Neural crest cell (in vitro differentiated cells): ENCODE measurements around the gene VDAC2. TPM values are rescaled to one million over a fixed set of nuclear protein-coding genes. Genes with fewer than 3 reads are reported as not detected.

Source experiments
- DNase-seq: peaks from one replicate; pipeline ENCODE4 v3.0.0; 2021; ENCODE audit warnings: low read depth, mixed read lengths, low spot score
- H3K27ac Mint-ChIP-seq: one replicate; pipeline ENCODE4 v1.8.0; 2021; ENCODE audit warnings: mild to moderate bottlenecking, mixed read lengths; ENCODE audit not compliant: unreplicated experiment
- H3K27me3 Mint-ChIP-seq: 2 replicates; pipeline ENCODE4 v1.8.0; 2021; ENCODE audit warnings: low read depth, mild to moderate bottlenecking, mixed read lengths
- H3K36me3 Mint-ChIP-seq: 2 replicates; pipeline ENCODE4 v1.8.0; 2021; ENCODE audit warnings: low read depth, mild to moderate bottlenecking, mixed read lengths
- H3K4me1 Mint-ChIP-seq: 2 replicates; pipeline ENCODE4 v1.8.0; 2021; ENCODE audit warnings: mixed read lengths
- H3K4me3 Mint-ChIP-seq: one replicate; pipeline ENCODE4 v1.8.0; 2021; ENCODE audit warnings: mild to moderate bottlenecking, mixed read lengths
- H3K9me3 Mint-ChIP-seq: 2 replicates; pipeline ENCODE4 v1.8.0; 2021; ENCODE audit warnings: mixed read lengths
- total RNA-seq: library from RNA; stranded (reverse); gene quantifications from 2 replicates; pipeline ENCODE4 v1.2.1, GENCODE V29; 2021
- TF ChIP-seq, protein P1 (sequence below): fragments of 200-600 bp; sonication (generic); conservative IDR thresholded peaks from 2 replicates; pipeline ENCODE4 v1.5.0; 2021; ENCODE audit warnings: antibody characterized with exemption, mild to moderate bottlenecking

The VDAC2 gene
- total RNA-seq, 1 donor from 2014 or later: 202 TPM

GRCh38 chr10:75175046-75175445 is 35.5 kb upstream of the VDAC2 start:
- H3K4me3 Mint-ChIP-seq: no peak overlapping the region
- no peaks in the 10 kb centered on the region for H3K4me1 Mint-ChIP-seq
- TF ChIP-seq, protein P1, sequence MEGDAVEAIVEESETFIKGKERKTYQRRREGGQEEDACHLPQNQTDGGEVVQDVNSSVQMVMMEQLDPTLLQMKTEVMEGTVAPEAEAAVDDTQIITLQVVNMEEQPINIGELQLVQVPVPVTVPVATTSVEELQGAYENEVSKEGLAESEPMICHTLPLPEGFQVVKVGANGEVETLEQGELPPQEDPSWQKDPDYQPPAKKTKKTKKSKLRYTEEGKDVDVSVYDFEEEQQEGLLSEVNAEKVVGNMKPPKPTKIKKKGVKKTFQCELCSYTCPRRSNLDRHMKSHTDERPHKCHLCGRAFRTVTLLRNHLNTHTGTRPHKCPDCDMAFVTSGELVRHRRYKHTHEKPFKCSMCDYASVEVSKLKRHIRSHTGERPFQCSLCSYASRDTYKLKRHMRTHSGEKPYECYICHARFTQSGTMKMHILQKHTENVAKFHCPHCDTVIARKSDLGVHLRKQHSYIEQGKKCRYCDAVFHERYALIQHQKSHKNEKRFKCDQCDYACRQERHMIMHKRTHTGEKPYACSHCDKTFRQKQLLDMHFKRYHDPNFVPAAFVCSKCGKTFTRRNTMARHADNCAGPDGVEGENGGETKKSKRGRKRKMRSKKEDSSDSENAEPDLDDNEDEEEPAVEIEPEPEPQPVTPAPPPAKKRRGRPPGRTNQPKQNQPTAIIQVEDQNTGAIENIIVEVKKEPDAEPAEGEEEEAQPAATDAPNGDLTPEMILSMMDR: no peak
- DNase-seq: no peak
- H3K27me3 Mint-ChIP-seq: no peaks in the 10 kb centered on the region
- no peaks in the 10 kb centered on the region for H3K9me3 Mint-ChIP-seq
- no peak overlapping the region for H3K27ac Mint-ChIP-seq
- peaks cover 6% of the 10 kb centered on the region for H3K36me3 Mint-ChIP-seq

DNA sequence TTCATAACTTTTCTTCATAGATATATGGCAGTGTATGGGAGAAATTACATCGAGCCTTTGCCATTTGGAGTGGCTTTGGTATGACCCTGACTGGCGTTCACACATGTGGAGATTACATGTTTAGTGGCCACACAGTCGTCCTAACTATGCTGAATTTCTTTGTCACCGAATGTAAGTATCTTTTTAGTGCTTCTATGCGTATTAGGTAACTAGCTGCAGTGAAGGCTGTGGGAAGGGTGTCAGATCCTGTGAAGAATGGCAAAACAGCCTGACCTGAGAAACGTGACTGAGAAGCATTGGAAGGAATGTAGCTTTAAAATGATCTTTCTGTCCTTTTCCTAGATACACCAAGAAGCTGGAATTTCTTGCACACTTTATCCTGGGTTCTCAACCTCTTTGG is 34.5 kb upstream of the VDAC2 start:
- no peak overlapping the region for H3K27ac Mint-ChIP-seq
- no peaks in the 10 kb centered on the region for H3K9me3 Mint-ChIP-seq
- H3K4me1 Mint-ChIP-seq: no peaks in the 10 kb centered on the region
- no peaks in the 10 kb centered on the region for H3K27me3 Mint-ChIP-seq
- DNase-seq: no peak
- peaks cover 6% of the 10 kb centered on the region for H3K36me3 Mint-ChIP-seq
- TF ChIP-seq, protein P1: no peak
- H3K4me3 Mint-ChIP-seq: no peak overlapping the region

DNA sequence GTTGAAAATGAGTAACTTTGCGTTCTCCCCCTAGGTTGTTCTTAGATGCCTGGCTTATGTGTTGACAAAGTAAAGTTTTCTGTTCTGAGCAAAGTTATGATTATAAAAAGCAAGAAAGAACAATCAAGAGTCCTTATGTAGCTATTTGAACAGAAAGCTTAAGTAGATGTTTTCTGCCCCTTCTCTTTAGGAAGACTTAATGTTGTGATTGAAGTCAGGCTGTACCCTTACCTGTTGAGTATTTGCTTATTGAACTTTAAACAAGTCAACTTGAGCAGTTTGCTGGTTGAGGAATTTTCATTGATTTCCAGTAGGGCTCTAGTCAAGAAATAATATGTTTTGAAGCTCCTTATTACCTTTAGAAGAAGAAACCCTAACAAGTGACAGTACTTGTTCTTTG is 33.9 kb upstream of the VDAC2 start:
- DNase-seq: no peak
- TF ChIP-seq, protein P1: no peak
- no peaks in the 10 kb centered on the region for H3K4me1 Mint-ChIP-seq

GRCh38 chr10:75179657-75180177 is 30.9 kb upstream of the VDAC2 start:
- no peak overlapping the region for H3K4me3 Mint-ChIP-seq
- DNase-seq: no peak
- no peaks in the 10 kb centered on the region for H3K27me3 Mint-ChIP-seq
- no peaks in the 10 kb centered on the region for H3K4me1 Mint-ChIP-seq
- H3K36me3 Mint-ChIP-seq: peaks cover 9% of the 10 kb centered on the region
- no peak overlapping the region for H3K27ac Mint-ChIP-seq
- no peaks in the 10 kb centered on the region for H3K9me3 Mint-ChIP-seq
- TF ChIP-seq, protein P1: no peak

More for the DNA sequence above, 33.9 kb upstream of the VDAC2 start:
- Mint-ChIP-seq H3K27ac (no peak overlapping the region), H3K4me3 (no peak overlapping the region), H3K36me3 (peaks cover 6% of the 10 kb centered on the region), H3K9me3 (no peaks in the 10 kb centered on the region), H3K27me3 (no peaks in the 10 kb centered on the region)

DNA sequence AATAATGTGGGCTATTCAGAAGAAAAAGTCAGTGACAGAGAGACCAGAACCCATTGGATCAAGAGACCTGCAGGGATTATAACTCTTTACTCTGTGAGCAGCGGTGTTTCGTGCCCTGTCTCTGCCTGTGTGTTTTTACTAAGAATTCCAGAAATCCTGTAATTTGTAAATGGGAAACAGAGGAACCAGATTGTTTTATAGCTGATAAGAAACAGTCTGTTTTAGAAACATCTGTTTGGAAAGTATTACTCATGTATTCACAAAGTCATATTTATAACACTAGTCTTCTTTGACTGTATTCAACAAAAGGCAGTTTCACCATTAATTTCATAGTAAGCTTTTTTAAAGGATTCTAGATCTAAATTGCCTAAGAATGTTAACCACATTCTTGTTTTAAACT is 30.0 kb upstream of the VDAC2 start:
- peaks cover 5% of the 10 kb centered on the region for H3K36me3 Mint-ChIP-seq
- DNase-seq: no peak
- H3K27me3 Mint-ChIP-seq: no peaks in the 10 kb centered on the region
- H3K27ac Mint-ChIP-seq: no peak overlapping the region
- H3K4me1 Mint-ChIP-seq: no peaks in the 10 kb centered on the region
- TF ChIP-seq, protein P1: no peak
- no peaks in the 10 kb centered on the region for H3K9me3 Mint-ChIP-seq
- H3K4me3 Mint-ChIP-seq: no peak overlapping the region
